ENCODE results near the gene ADGRF4.

ADGRF4 gene

GRCh38 chr6:47701363-47701762, 3.0 kb downstream of the ADGRF4 start:
- Mint-ChIP-seq H3K27me3 (ENCODE audit: low read depth, poor library complexity) (peaks cover 4% of the 10 kb centered on the region), H3K36me3 (ENCODE audit: low read depth) (no peaks in the 10 kb centered on the region), H3K4me1 (peaks cover 29% of the 10 kb centered on the region), H3K9me3 (no peaks in the 10 kb centered on the region), H3K4me3 (no peak overlapping the region), H3K27ac (no peak overlapping the region)
- no peak for TF ChIP-seq CTCF (IDR thresholded peaks at IDR 0.05)
- no peak for DNase-seq

GRCh38 chr6:47709160-47709559, 10.8 kb downstream of the ADGRF4 start:
- DNase-seq = no peak
- no peaks in the 10 kb centered on the region for H3K4me1 Mint-ChIP-seq
- no peak overlapping the region for H3K27ac Mint-ChIP-seq
- TF ChIP-seq CTCF (IDR thresholded peaks at IDR 0.05) = no peak
- no peak overlapping the region for H3K4me3 Mint-ChIP-seq
- no peaks in the 10 kb centered on the region for H3K9me3 Mint-ChIP-seq
- no peaks in the 10 kb centered on the region for H3K36me3 Mint-ChIP-seq (ENCODE audit: low read depth)
- H3K27me3 Mint-ChIP-seq (ENCODE audit: low read depth, poor library complexity) = peaks cover 9% of the 10 kb centered on the region

GRCh38 chr6:47710295-47710694, 11.9 kb downstream of the ADGRF4 start:
- Mint-ChIP-seq H3K36me3 (ENCODE audit: low read depth) (no peaks in the 10 kb centered on the region), H3K27me3 (ENCODE audit: low read depth, poor library complexity) (peaks cover 9% of the 10 kb centered on the region), H3K9me3 (no peaks in the 10 kb centered on the region), H3K4me3 (no peak overlapping the region), H3K4me1 (no peaks in the 10 kb centered on the region), H3K27ac (no peak overlapping the region)
- TF ChIP-seq CTCF (IDR thresholded peaks at IDR 0.05) = no peak
- DNase-seq = no peak

- DNase-seq = no peak
- H3K36me3 Mint-ChIP-seq (ENCODE audit: low read depth) = no peaks in the 10 kb centered on the region
- H3K27me3 Mint-ChIP-seq (ENCODE audit: low read depth, poor library complexity) = peaks cover 6% of the 10 kb centered on the region
- TF ChIP-seq CTCF (IDR thresholded peaks at IDR 0.05) = no peak
- no peak overlapping the region for H3K4me3 Mint-ChIP-seq
- H3K9me3 Mint-ChIP-seq = no peaks in the 10 kb centered on the region
- H3K27ac Mint-ChIP-seq = no peak overlapping the region
- no peaks in the 10 kb centered on the region for H3K4me1 Mint-ChIP-seq
Observed at GRCh38 chr6:47713200-47713599, 14.8 kb downstream of the ADGRF4 start.

- no peaks in the 10 kb centered on the region for H3K9me3 Mint-ChIP-seq
- H3K4me1 Mint-ChIP-seq = no peaks in the 10 kb centered on the region
- H3K27me3 Mint-ChIP-seq (ENCODE audit: low read depth, poor library complexity) = peaks cover 6% of the 10 kb centered on the region
- H3K36me3 Mint-ChIP-seq (ENCODE audit: low read depth) = no peaks in the 10 kb centered on the region
- H3K4me3 Mint-ChIP-seq = no peak overlapping the region
- H3K27ac Mint-ChIP-seq = no peak overlapping the region
- no peak for DNase-seq
- TF ChIP-seq CTCF (IDR thresholded peaks at IDR 0.05) = no peak
Observed at GRCh38 chr6:47714802-47715201, 16.4 kb downstream of the ADGRF4 start.

- H3K27me3 Mint-ChIP-seq (ENCODE audit: low read depth, poor library complexity) = peaks cover 6% of the 10 kb centered on the region
- no peaks in the 10 kb centered on the region for H3K9me3 Mint-ChIP-seq
- no peak overlapping the region for H3K4me3 Mint-ChIP-seq
- TF ChIP-seq CTCF (IDR thresholded peaks at IDR 0.05) = no peak
- no peak for DNase-seq
- H3K36me3 Mint-ChIP-seq (ENCODE audit: low read depth) = no peaks in the 10 kb centered on the region
- peaks cover 7% of the 10 kb centered on the region for H3K4me1 Mint-ChIP-seq
- H3K27ac Mint-ChIP-seq = no peak overlapping the region
Observed at GRCh38 chr6:47715782-47716181, 17.4 kb downstream of the ADGRF4 start.

Data from nephron progenitor cell (in vitro differentiated cells).